LNCaP clone FGC (cell line): ENCODE measurements around the gene TMEM25.
"Not testable (repeated sequence)": the region's sequence is repeated elsewhere in the genome, so short reads cannot be mapped to it uniquely, and the experiment has no call there.

ENCODE experiments used
- DNase-seq: peaks from one replicate; pipeline ENCODE4 v3.0.0-alpha.2; 2011; ENCODE audit warnings: low read depth
- H3K4me3 ChIP-seq: 2 replicates; pipeline ENCODE4 v1.5.1; 2011; ENCODE audit warnings: mild to moderate bottlenecking, low read depth, low read length, control low read depth
- TF ChIP-seq, protein P1 (sequence below): IDR thresholded peaks from 2 replicates; pipeline ENCODE4 v1.5.1; 2012; ENCODE audit warnings: mild to moderate bottlenecking; ENCODE audit not compliant: control insufficient read depth, insufficient read depth; ENCODE audit errors: extremely low read depth

The TMEM25 gene

DNA sequence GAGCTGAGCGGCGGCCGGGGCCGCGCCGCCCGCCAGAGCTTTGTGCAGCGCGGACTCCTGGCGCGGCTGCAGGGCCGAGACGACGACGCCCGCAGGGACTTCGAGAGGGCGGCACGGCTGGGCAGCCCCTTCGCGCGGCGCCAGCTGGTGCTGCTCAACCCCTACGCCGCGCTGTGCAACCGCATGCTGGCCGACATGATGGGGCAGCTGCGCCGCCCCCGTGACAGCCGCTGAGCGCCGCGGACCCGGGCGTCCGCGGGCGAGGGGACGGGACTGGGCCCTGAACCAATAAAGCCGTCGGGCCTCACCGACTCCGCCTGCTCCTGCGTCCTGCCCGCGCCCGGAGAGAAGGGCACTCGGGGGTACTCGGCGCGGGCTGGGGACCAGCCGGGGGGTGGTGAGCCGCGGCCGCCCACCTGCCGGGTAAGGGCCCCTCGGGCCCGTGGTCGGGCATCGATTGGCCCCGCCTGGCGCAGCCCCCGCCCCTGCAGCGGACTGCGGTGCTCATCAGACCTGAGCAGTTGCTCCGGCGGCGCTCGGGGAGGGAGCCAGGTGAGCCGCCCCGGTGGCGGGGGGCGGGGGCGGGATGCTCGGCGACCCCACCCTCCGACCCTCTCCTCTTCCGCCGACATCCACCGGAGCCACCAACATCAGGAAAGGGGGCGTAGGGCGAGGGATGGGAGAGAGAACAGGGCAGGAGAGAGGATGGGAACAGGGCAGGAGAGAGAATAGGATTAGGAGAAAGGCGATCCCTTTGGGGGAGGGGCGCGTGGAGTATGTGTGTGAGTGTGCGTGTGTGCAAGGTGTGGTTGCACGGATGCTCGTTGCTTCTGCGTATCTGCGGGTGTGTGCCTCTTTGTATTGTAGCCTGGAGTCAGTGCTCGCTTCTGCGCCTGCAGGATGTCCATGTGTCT lies at the start of gene TMEM25:
Gene TMEM25 (plus strand): TSS at position 510 of the 914 bp plus-strand sequence. CDS start 610 bp downstream, outside the sequence.
- peak within 1 kb of the TSS; percentile 68 for H3K4me3 ChIP-seq

DNA sequence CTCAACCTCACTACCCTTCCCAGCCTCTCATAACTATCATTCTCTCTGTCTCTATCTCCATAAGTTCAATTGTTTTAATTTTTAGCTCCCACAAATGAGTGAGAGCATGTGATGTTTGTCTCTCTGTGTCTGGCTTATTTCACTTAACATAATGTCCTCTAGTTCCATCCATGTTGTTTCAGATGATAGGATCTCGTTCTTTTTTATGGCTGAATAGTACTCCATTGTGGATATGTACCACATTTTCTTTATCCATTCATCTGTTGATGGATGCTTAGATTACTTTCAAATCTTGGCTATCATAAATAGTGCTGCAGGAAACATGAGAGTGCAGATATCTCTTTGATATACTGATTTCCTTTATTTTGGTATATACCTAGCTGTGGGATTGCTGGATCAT lies 49.8 kb upstream of the TMEM25 start:
- H3K4me3 ChIP-seq, DNase-seq: not testable (repeated sequence)

More for the DNA sequence above, at the start of gene TMEM25:
- TF ChIP-seq, protein P1, sequence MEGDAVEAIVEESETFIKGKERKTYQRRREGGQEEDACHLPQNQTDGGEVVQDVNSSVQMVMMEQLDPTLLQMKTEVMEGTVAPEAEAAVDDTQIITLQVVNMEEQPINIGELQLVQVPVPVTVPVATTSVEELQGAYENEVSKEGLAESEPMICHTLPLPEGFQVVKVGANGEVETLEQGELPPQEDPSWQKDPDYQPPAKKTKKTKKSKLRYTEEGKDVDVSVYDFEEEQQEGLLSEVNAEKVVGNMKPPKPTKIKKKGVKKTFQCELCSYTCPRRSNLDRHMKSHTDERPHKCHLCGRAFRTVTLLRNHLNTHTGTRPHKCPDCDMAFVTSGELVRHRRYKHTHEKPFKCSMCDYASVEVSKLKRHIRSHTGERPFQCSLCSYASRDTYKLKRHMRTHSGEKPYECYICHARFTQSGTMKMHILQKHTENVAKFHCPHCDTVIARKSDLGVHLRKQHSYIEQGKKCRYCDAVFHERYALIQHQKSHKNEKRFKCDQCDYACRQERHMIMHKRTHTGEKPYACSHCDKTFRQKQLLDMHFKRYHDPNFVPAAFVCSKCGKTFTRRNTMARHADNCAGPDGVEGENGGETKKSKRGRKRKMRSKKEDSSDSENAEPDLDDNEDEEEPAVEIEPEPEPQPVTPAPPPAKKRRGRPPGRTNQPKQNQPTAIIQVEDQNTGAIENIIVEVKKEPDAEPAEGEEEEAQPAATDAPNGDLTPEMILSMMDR, result no peak
- DNase-seq, result no peak

DNA sequence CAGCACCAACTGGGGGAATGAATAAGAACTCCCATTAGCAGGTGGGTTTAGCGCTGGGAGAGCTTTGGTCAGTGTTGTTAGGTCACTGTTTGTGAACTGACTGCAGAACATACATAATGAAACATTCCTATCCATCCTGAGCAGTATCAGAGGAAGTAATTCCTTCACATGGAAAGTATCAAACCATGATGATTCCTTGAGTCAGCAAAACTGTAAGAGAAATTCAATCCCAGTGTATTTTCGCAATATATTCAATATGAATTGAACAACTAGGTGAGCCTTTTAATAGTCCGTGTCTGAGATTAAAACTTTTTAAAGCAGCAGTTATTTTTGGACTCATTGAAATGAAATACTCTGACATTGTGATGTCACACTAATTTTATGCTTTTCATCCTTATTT lies 46.6 kb upstream of the TMEM25 start:
- no peak for DNase-seq
- no peak overlapping the region for H3K4me3 ChIP-seq
- TF ChIP-seq, protein P1, result no peak

DNA sequence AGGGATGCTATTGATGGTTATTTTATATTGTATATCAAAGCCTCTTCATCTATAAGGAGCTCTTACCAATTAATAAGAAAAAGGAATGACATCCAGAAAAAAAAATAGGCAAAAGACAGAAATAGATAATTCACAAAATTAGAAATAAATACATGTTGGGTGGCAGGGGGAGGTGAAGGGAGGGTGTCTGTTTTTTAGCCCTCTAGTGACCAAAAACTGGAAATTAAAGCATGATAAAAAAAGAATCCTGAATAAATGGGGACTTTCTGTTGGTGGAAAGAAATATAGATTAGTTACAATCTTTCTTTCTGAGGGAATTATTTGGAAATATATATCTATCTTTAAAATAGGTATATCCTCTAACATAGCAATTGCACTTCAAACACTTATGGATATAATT lies 45.7 kb upstream of the TMEM25 start:
- DNase-seq, result no peak
- H3K4me3 ChIP-seq, result no peak overlapping the region
- TF ChIP-seq, protein P1, result no peak

DNA sequence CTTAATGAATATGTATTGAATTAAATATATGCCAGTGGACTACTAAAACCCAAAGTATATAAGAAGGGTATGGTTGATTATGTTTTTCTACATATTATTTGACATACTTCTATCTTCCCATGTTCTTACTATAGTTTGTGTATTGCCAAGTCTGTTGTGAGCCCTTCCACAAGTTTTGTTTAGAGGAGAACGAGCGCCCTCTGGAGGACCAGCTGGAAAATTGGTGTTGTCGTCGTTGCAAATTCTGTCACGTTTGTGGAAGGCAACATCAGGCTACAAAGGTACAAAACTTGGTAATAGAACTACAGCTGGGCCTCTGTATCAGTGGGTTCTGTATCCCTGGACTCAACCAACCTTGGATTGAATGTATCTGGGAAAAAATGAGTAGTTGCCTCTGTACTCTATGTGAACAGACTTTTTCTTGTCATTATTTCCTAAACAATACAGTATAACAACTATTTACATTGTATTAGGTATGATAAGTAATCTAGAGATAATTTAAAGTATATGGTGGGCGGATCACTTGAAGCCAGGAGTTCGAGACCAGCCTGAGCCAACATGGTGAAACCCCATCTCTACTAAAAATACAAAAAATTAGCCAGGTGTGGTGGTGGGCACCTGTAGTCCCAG lies 42.4 kb upstream of the TMEM25 start:
- TF ChIP-seq, protein P1, result peak; percentile 87
- DNase-seq, result peak; percentile 46
- no peak overlapping the region for H3K4me3 ChIP-seq

DNA sequence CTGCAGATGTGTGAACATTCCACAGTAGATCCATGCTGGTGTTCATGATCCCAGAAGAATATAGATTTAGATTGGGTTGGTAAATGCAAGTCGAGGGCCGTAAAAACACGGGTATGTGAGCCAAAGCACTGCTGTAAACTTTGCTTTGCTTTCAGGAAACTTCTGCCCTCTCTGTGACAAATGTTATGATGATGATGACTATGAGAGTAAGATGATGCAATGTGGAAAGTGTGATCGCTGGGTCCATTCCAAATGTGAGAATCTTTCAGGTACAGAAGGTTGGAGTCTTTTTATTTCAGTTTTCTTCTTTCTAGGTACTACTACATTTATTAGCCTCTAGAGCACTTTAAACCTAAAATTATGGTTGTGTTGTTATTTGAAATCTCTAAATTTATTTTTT lies 40.0 kb upstream of the TMEM25 start:
- no peak for DNase-seq
- TF ChIP-seq, protein P1, result no peak
- no peak overlapping the region for H3K4me3 ChIP-seq

DNA sequence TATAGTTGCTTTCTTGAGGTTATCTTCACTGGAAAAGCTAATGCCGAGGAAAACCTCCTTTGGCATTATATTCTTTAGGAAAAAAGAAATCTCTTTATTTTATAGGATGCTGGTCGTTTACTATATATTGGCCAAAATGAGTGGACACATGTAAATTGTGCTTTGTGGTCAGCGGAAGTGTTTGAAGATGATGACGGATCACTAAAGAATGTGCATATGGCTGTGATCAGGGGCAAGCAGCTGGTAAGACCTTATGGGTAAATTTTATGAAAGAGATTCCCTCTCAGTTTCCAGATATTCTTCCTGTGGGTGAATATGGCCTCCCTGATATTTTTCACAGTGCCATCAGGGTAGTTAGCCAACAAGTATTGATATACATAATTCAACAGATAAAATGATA lies 33.2 kb upstream of the TMEM25 start:
- TF ChIP-seq, protein P1, result no peak
- H3K4me3 ChIP-seq, result no peak overlapping the region
- DNase-seq, result no peak
